ENCODE data around the gene SH3BGR.

SH3BGR gene

DNA sequence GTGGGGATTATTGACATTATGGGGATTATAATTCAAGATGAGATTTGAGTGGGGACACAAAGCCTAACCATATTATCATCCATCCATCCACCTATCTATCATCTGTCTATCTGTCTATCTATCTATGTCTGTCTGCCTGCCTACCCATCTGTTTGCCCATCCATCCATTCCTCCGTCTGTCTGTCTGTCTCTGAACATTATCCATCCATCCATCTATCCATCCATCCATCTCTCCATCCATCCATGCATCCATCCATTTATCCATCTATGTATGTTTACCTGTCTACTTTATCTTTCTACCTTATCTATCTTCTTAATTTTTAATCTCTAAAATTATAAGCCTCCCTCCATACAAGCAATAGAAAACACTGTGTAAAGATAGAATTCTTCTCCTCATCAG is 47.4 kb downstream of the SH3BGR start:
- TF ChIP-seq EZH2phosphoT487 (IDR thresholded peaks at IDR 0.05; ENCODE audit: borderline replicate concordance, low read length): no peak
- TF ChIP-seq, protein P1, sequence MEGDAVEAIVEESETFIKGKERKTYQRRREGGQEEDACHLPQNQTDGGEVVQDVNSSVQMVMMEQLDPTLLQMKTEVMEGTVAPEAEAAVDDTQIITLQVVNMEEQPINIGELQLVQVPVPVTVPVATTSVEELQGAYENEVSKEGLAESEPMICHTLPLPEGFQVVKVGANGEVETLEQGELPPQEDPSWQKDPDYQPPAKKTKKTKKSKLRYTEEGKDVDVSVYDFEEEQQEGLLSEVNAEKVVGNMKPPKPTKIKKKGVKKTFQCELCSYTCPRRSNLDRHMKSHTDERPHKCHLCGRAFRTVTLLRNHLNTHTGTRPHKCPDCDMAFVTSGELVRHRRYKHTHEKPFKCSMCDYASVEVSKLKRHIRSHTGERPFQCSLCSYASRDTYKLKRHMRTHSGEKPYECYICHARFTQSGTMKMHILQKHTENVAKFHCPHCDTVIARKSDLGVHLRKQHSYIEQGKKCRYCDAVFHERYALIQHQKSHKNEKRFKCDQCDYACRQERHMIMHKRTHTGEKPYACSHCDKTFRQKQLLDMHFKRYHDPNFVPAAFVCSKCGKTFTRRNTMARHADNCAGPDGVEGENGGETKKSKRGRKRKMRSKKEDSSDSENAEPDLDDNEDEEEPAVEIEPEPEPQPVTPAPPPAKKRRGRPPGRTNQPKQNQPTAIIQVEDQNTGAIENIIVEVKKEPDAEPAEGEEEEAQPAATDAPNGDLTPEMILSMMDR (IDR thresholded peaks at IDR 0.05; ENCODE audit: low read depth, low read length, poor library complexity, severe bottlenecking): no peak
- H3F3A ChIP-seq (ENCODE audit: control insufficient read depth, insufficient read depth): no peaks in the 10 kb centered on the region
- H3K9me3 ChIP-seq (ENCODE audit: control insufficient read depth, insufficient read depth, low read length): no peaks in the 10 kb centered on the region
- no peaks in the 10 kb centered on the region for H3K9me2 ChIP-seq (replicated peaks; ENCODE audit: control insufficient read depth, low read length)
- H3K4me3 ChIP-seq (ENCODE audit: low read length): no peak overlapping the region
- H3K27me3 ChIP-seq (ENCODE audit: control insufficient read depth, low read length): no peaks in the 10 kb centered on the region
- H4K20me1 ChIP-seq (ENCODE audit: control insufficient read depth, insufficient read depth, low read depth, low read length): no peaks in the 10 kb centered on the region
- H3K4me2 ChIP-seq (ENCODE audit: low read length): no peak overlapping the region
- H3K27ac ChIP-seq (ENCODE audit: low read depth, low read length): no peak overlapping the region
- peaks cover 8% of the 10 kb centered on the region for H3K4me1 ChIP-seq (ENCODE audit: control insufficient read depth, low read length)
- H3K36me3 ChIP-seq (ENCODE audit: control insufficient read depth, low read length): no peaks in the 10 kb centered on the region
- H3K79me2 ChIP-seq (ENCODE audit: control insufficient read depth, low read length): no peaks in the 10 kb centered on the region

DNA sequence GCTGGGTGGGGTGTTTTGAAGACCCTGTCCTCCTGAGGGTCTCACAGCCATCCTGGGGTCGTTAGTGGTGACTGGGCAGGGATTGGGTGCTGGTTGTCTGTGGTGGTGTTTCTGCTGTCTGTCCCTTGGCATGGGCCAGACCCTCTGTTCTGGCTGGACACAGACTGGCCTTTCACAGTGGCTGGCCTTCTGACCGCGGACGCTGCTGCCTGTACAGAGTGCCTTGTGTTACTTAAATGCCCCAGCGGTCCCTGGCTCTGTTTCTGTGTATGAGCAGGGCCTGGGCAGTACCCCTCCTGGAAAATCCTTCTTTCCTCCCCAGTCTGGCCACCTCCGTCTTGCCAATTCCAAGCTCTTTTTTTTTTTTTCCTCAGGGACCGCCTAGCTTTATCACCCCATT is 50.9 kb downstream of the SH3BGR start:
- no peaks in the 10 kb centered on the region for H3F3A ChIP-seq (ENCODE audit: control insufficient read depth, insufficient read depth)
- peaks cover 8% of the 10 kb centered on the region for H3K4me1 ChIP-seq (ENCODE audit: control insufficient read depth, low read length)
- no peaks in the 10 kb centered on the region for H3K79me2 ChIP-seq (ENCODE audit: control insufficient read depth, low read length)
- no peaks in the 10 kb centered on the region for H3K9me2 ChIP-seq (replicated peaks; ENCODE audit: control insufficient read depth, low read length)
- H3K4me2 ChIP-seq (ENCODE audit: low read length): no peak overlapping the region
- no peaks in the 10 kb centered on the region for H3K36me3 ChIP-seq (ENCODE audit: control insufficient read depth, low read length)
- no peak for TF ChIP-seq EZH2phosphoT487 (IDR thresholded peaks at IDR 0.05; ENCODE audit: borderline replicate concordance, low read length)
- TF ChIP-seq, protein P1 (IDR thresholded peaks at IDR 0.05; ENCODE audit: low read depth, low read length, poor library complexity, severe bottlenecking): no peak
- no peak overlapping the region for H3K27ac ChIP-seq (ENCODE audit: low read depth, low read length)
- H4K20me1 ChIP-seq (ENCODE audit: control insufficient read depth, insufficient read depth, low read depth, low read length): no peaks in the 10 kb centered on the region
- H3K9me3 ChIP-seq (ENCODE audit: control insufficient read depth, insufficient read depth, low read length): no peaks in the 10 kb centered on the region
- H3K27me3 ChIP-seq (ENCODE audit: control insufficient read depth, low read length): no peaks in the 10 kb centered on the region
- H3K4me3 ChIP-seq (ENCODE audit: low read length): no peak overlapping the region

DNA sequence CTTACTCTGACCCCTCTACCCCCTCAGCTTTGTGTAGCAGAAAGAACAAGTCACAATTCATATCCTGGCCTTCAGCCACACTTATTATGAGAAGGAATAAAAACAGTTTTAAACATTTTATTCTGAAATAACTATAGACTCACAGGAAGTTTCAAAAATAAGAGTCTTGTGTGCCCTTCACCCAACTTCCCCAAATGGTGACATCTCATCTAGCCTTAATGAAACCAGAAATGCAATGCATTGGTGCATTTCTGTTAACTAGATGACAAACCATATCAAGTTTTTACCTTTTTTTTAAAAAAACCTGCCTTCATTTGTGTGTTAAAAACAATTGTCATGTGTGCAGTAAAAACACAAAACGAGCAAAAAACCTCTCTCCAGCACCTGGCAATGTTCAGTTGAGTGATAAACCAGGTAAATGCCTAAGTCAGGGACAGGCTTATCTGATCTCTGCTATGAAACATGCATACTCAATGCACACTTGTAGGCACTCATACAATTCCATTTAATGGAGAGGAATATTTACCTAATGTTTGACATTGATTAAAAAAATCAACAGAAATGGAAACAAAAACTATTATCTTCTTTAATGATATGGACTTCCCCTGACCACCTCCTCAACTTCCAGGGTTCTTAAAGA is 51.5 kb downstream of the SH3BGR start:
- no peak overlapping the region for H3K27ac ChIP-seq (ENCODE audit: low read depth, low read length)
- no peaks in the 10 kb centered on the region for H3K9me3 ChIP-seq (ENCODE audit: control insufficient read depth, insufficient read depth, low read length)
- TF ChIP-seq, protein P1 (IDR thresholded peaks at IDR 0.05; ENCODE audit: low read depth, low read length, poor library complexity, severe bottlenecking): no peak
- no peak for TF ChIP-seq EZH2phosphoT487 (IDR thresholded peaks at IDR 0.05; ENCODE audit: borderline replicate concordance, low read length)
- H3K27me3 ChIP-seq (ENCODE audit: control insufficient read depth, low read length): no peaks in the 10 kb centered on the region
- H3K4me3 ChIP-seq (ENCODE audit: low read length): no peak overlapping the region
- H3K4me1 ChIP-seq (ENCODE audit: control insufficient read depth, low read length): peaks cover 8% of the 10 kb centered on the region
- H3K4me2 ChIP-seq (ENCODE audit: low read length): no peak overlapping the region
- H4K20me1 ChIP-seq (ENCODE audit: control insufficient read depth, insufficient read depth, low read depth, low read length): no peaks in the 10 kb centered on the region
- H3K9me2 ChIP-seq (replicated peaks; ENCODE audit: control insufficient read depth, low read length): no peaks in the 10 kb centered on the region
- H3F3A ChIP-seq (ENCODE audit: control insufficient read depth, insufficient read depth): no peaks in the 10 kb centered on the region
- H3K79me2 ChIP-seq (ENCODE audit: control insufficient read depth, low read length): no peaks in the 10 kb centered on the region
- H3K36me3 ChIP-seq (ENCODE audit: control insufficient read depth, low read length): no peaks in the 10 kb centered on the region
